IMR-90 (cell line): ENCODE results near the gene MYL10. TPM values are rescaled to one million over a fixed set of nuclear protein-coding genes. Genes with fewer than 3 reads are reported as not detected.

Experiments
- ATAC-seq: fragments of 200-7000 bp; cut with Tn5 transposase; 2 replicates; pipeline ENCODE4 v1.9.1; 2020; ENCODE audit warnings: low read depth, mild to moderate bottlenecking, moderate library complexity
- BruUV-seq: library from RNA; stranded (reverse); fragments of 400-500 nt; replicated peaks from 2 replicates; lab custom pipeline; 2021; lab: Mats Ljungman, UMichigan
- CTCF ChIA-PET: fragments of 300-600 bp; formaldehyde crosslinking; extraction: SDS; loops from one replicate; lab custom pipeline; 2021; ENCODE audit warnings: antibody characterized with exemption; lab: Yijun Ruan, JAX
- POLR2A ChIA-PET: fragments of 300-600 bp; sonication (Branson Sonifier 250); formaldehyde crosslinking; loops from one replicate; lab custom pipeline; 2022; ENCODE audit warnings: antibody characterized with exemption; ENCODE audit not compliant: unreplicated experiment; lab: Charles Lee
- DNase-seq: peaks from one replicate; pipeline ENCODE4 v3.0.0; 2013
- H2AFZ ChIP-seq: replicated peaks from 2 replicates; pipeline ENCODE3; 2013; ENCODE audit warnings: low read length, mild to moderate bottlenecking; ENCODE audit not compliant: poor library complexity
- H2AK5ac ChIP-seq: 2 replicates; pipeline ENCODE4 v1.6.1; 2013; ENCODE audit warnings: low read depth, low read length, inconsistent platforms
- H2AK9ac ChIP-seq: replicated peaks from 2 replicates; pipeline ENCODE3; 2013; ENCODE audit warnings: mild to moderate bottlenecking, low read depth, low read length, moderate library complexity; ENCODE audit not compliant: poor library complexity
- H2BK120ac ChIP-seq: 2 replicates; pipeline ENCODE4 v1.6.1; 2013; ENCODE audit warnings: low read depth, low read length, inconsistent platforms
- H2BK15ac ChIP-seq: 3 replicates; pipeline ENCODE4 v1.6.1; 2013; ENCODE audit warnings: low read depth, low read length, inconsistent platforms
- H2BK20ac ChIP-seq: 2 replicates; pipeline ENCODE4 v1.6.1; 2013; ENCODE audit warnings: low read depth, mild to moderate bottlenecking, inconsistent platforms, low read length, moderate library complexity
- H2BK5ac ChIP-seq: 2 replicates; pipeline ENCODE4 v1.6.1; 2013; ENCODE audit warnings: mild to moderate bottlenecking, low read depth, low read length, inconsistent platforms; ENCODE audit not compliant: poor library complexity, severe bottlenecking
- H3K14ac ChIP-seq: replicated peaks from 2 replicates; pipeline ENCODE4 v1.6.1; 2013; ENCODE audit warnings: low read depth, low read length, inconsistent platforms
- H3K18ac ChIP-seq: 2 replicates; pipeline ENCODE4 v1.6.1; 2013; ENCODE audit warnings: low read depth, low read length, control low read depth
- H3K23ac ChIP-seq: 2 replicates; pipeline ENCODE4 v1.6.1; 2013; ENCODE audit warnings: low read depth, low read length, inconsistent platforms
- H3K27ac ChIP-seq: 2 replicates; pipeline ENCODE4 v1.5.1; 2013; ENCODE audit warnings: mild to moderate bottlenecking, control low read depth, low read length; ENCODE audit not compliant: insufficient read depth
- H3K27me3 ChIP-seq: 2 replicates; pipeline ENCODE4 v1.6.1; 2013; ENCODE audit warnings: low read length; ENCODE audit not compliant: control insufficient read depth, insufficient read depth
- H3K36me3 ChIP-seq: 2 replicates; pipeline ENCODE4 v1.6.1; 2013; ENCODE audit warnings: low read length, mixed read lengths; ENCODE audit not compliant: control insufficient read depth, insufficient read depth
- H3K4ac ChIP-seq: 2 replicates; pipeline ENCODE4 v1.6.1; 2013; ENCODE audit warnings: low read depth, low read length, inconsistent platforms
- H3K4me1 ChIP-seq: 2 replicates; pipeline ENCODE4 v1.6.1; 2013; ENCODE audit warnings: low read length, mixed read lengths; ENCODE audit not compliant: control insufficient read depth, insufficient read depth
- H3K4me2 ChIP-seq: 2 replicates; pipeline ENCODE4 v1.6.1; 2013; ENCODE audit warnings: low read depth, mild to moderate bottlenecking, control low read depth, low read length, moderate library complexity
- H3K4me3 ChIP-seq: 2 replicates; pipeline ENCODE4 v1.5.1; 2013; ENCODE audit warnings: low read depth, mild to moderate bottlenecking, control low read depth, low read length, moderate library complexity; ENCODE audit not compliant: insufficient read depth
- H3K56ac ChIP-seq: 2 replicates; pipeline ENCODE4 v1.6.1; 2013; ENCODE audit warnings: low read length, inconsistent platforms; ENCODE audit not compliant: insufficient read depth; ENCODE audit errors: extremely low read depth
- H3K79me1 ChIP-seq, 2 experiments: 2 replicates each; pipeline ENCODE4 v1.6.1; 2013; ENCODE audit warnings: low read length in 2 of 2, inconsistent platforms in 1 of 2, low read depth in 1 of 2
- H3K9ac ChIP-seq: 2 replicates; pipeline ENCODE4 v1.6.1; 2013; ENCODE audit warnings: low read depth, low read length, control low read depth
- H3K9me1 ChIP-seq: 2 replicates; pipeline ENCODE4 v1.6.1; 2013; ENCODE audit warnings: low read length, inconsistent platforms; ENCODE audit not compliant: insufficient read depth
- H3K9me3 ChIP-seq: 2 replicates; pipeline ENCODE4 v1.6.1; 2013; ENCODE audit warnings: low read length; ENCODE audit not compliant: control insufficient read depth, insufficient read depth
- H4K20me1 ChIP-seq: 2 replicates; pipeline ENCODE4 v1.6.1; 2013; ENCODE audit warnings: low read length, inconsistent platforms; ENCODE audit not compliant: insufficient read depth
- H4K5ac ChIP-seq: 2 replicates; pipeline ENCODE4 v1.6.1; 2013; ENCODE audit warnings: mild to moderate bottlenecking, low read depth, low read length, control low read depth
- H4K8ac ChIP-seq, 2 experiments: 2 replicates each; pipeline ENCODE4 v1.6.1; 2013; ENCODE audit warnings: low read depth in 2 of 2, low read length in 2 of 2, control low read depth in 1 of 2, inconsistent platforms in 1 of 2
- H4K91ac ChIP-seq: 2 replicates; pipeline ENCODE4 v1.6.1; 2013; ENCODE audit warnings: low read depth, low read length, inconsistent platforms; ENCODE audit not compliant: insufficient read depth
- BHLHE40 ChIP-seq: fragments of 150-350 bp; IDR thresholded peaks from 2 replicates; pipeline ENCODE4 v1.6.1; 2016; ENCODE audit warnings: mild to moderate bottlenecking, low read depth, low read length
- CHD1 ChIP-seq: IDR thresholded peaks from 2 replicates; pipeline ENCODE4 v1.6.1; 2012; ENCODE audit warnings: low read depth, low read length, improper control_type of control experiment
- FOS ChIP-seq: fragments of 150-350 bp; IDR thresholded peaks from 2 replicates; pipeline ENCODE4 v1.6.1; 2016; ENCODE audit warnings: low read depth, low read length
- MAFK ChIP-seq: IDR thresholded peaks from 2 replicates; pipeline ENCODE4 v1.6.1; 2012; ENCODE audit warnings: low read depth, low read length, improper control_type of control experiment
- MAZ ChIP-seq: IDR thresholded peaks from 2 replicates; pipeline ENCODE4 v1.6.1; 2012; ENCODE audit warnings: low read depth, mild to moderate bottlenecking, low read length, improper control_type of control experiment, moderate library complexity, borderline replicate concordance
- MXI1 ChIP-seq: IDR thresholded peaks from 2 replicates; pipeline ENCODE4 v1.6.1; 2012; ENCODE audit warnings: low read depth, mild to moderate bottlenecking, low read length, moderate library complexity, borderline replicate concordance
- POLR2A ChIP-seq: IDR thresholded peaks from 2 replicates; pipeline ENCODE4 v1.6.1; 2012; ENCODE audit warnings: mild to moderate bottlenecking, low read depth, low read length
- RAD21 ChIP-seq: IDR thresholded peaks from 2 replicates; pipeline ENCODE4 v1.6.1; 2012; ENCODE audit warnings: low read length, improper control_type of control experiment
- RCOR1 ChIP-seq: IDR thresholded peaks from 2 replicates; pipeline ENCODE4 v1.6.1; 2012; ENCODE audit warnings: mild to moderate bottlenecking, low read length, improper control_type of control experiment; ENCODE audit not compliant: insufficient replicate concordance
- RFX5 ChIP-seq: IDR thresholded peaks from 2 replicates; pipeline ENCODE4 v1.8.0; 2012; ENCODE audit warnings: low read depth, mild to moderate bottlenecking, low read length, moderate library complexity
- SMC3 ChIP-seq: fragments of 150-350 bp; IDR thresholded peaks from 2 replicates; pipeline ENCODE4 v1.6.1; 2016; ENCODE audit warnings: low read depth, mild to moderate bottlenecking, antibody characterized with exemption, low read length, moderate library complexity
- whole genome bisulfite sequencing, 2 experiments: methylation state at CpG; one replicate each; pipeline versions ENCODE4 v1.1.5 to v1.1.7; 2013; ENCODE audit warnings: missing lambda C conversion rate in 2 of 2; ENCODE audit not compliant: insufficient read length in 1 of 2; ENCODE audit errors: extremely low coverage in 2 of 2; 5-methylcytosine and 5-hydroxymethylcytosine counted together
- dilution Hi-C: fragments of 300-500 bp; cut with HindIII; formaldehyde crosslinking; loops from one replicate; pipeline ENCODE4 v1.14.3; 2018; ENCODE audit warnings: low sequenced_read_pairs; ENCODE audit not compliant: unreplicated experiment
- in situ Hi-C: fragments of 300-500 bp; cut with MboI; formaldehyde crosslinking; loops from 3 replicates; pipeline ENCODE4 v1.14.3; 2019; ENCODE audit warnings: low sequenced_read_pairs, inconsistent platforms, mixed read lengths
- intact Hi-C: fragments of 100-400 bp; cut with micrococcal nuclease; formaldehyde crosslinking; loops from 2 replicates; pipeline ENCODE4 v1.10.0; 2022
- polyA plus RNA-seq, 3 experiments: library from polyadenylated mRNA; depleted of rRNA; stranded (reverse); fragments of >200 nt; gene quantifications; 2 replicates each; pipeline ENCODE4 v1.2.3, GENCODE V29; 2012; ENCODE audit warnings: low replicate concordance in 1 of 3
- total RNA-seq: library from RNA; depleted of rRNA; stranded (reverse); fragments of >200 nt; gene quantifications from 2 replicates; pipeline ENCODE4 v1.2.3, GENCODE V29; 2012
- TF ChIP-seq, protein P1 (sequence below): conservative IDR thresholded peaks from 2 replicates; pipeline ENCODE4 v1.5.1; 2012; ENCODE audit warnings: mild to moderate bottlenecking, low read depth, low read length, improper control_type of control experiment
- TF ChIP-seq, protein P2 (sequence below): fragments of 150-350 bp; IDR thresholded peaks from 2 replicates; pipeline ENCODE4 v1.6.1; 2017; ENCODE audit warnings: mild to moderate bottlenecking, antibody characterized with exemption, low read length, low read depth
- TF ChIP-seq, protein P3 (sequence below): fragments of 150-350 bp; IDR thresholded peaks from 2 replicates; pipeline ENCODE4 v1.6.1; 2016; ENCODE audit warnings: low read depth, mild to moderate bottlenecking, low read length, moderate library complexity, borderline replicate concordance

MYL10 gene
- total and polyA plus RNA-seq, 2 of the 4 experiments (the other 2 are of a cell fraction): not detected

DNA sequence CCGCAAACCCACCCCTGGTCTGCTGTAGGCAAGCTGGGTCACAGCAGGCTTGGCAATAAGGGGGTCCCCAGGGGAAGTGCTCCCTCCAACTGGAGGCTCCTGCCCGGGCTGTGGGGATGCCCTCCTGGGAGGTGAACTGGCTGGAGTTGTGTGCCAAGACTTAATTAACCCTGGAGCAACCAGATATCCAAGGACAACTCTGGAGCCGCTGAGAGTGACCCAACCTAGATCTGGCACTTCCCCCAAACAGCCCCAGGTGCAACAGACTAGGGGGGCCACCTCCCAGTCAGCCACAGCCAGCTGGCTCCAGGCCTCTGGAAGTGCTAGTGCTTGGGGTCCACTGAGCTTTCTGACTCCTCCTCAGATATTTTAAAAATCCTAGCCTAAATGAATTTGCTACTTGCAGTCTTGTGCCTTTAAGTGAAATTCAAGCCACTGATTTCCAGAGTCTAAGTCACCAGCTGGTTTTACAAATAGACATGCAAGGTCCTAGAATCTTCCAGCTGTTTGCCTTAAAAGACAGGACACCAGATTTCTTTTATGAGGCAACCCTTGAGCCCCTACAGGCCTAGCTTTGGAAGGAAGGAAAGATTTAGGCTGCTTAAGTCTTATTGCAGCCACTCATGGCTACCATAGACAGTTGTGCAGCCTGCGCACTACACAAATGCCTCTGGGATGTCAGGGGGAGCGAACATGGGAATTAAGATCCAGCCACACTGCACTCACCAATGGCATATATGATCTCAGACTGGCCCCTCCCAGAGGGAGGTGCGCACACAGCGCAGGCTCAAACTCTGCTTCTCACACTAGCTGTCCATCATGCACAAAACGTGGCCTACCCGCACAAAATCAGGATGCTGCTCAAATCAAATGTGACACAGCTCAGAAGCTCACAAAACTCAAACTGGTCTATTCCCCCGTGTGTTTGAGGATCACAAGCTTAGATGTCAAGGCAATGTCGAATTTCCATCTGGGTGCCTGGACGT lies 42.6 kb upstream of the MYL10 start:
- Histone ChIP-seq H2BK15ac (no peak overlapping the region), H4K20me1 (no peaks in the 10 kb centered on the region), H4K8ac (no peak overlapping the region), H3K14ac (no peak overlapping the region), H3K4ac (no peak overlapping the region), H3K36me3 (no peaks in the 10 kb centered on the region), H3K4me1 (peaks cover 3% of the 10 kb centered on the region; the same call in 1 of the 2 replicates), H2AK5ac (no peak overlapping the region), H2AFZ (no peak overlapping the region), H2BK120ac (no peak overlapping the region), H4K91ac (no peak overlapping the region), H3K56ac (no peak overlapping the region), H2BK5ac (no peak overlapping the region), H2AK9ac (no peak overlapping the region), H2BK20ac (no peak overlapping the region), H3K27me3 (peaks cover 17% of the 10 kb centered on the region), H3K27ac (no peak overlapping the region), H3K4me2 (no peak overlapping the region), H4K5ac (no peak overlapping the region), H3K9me1 (no peaks in the 10 kb centered on the region), H3K23ac (no peak overlapping the region), H3K4me3 (no peak overlapping the region), H3K9me3 (peaks cover 4% of the 10 kb centered on the region), H3K18ac (no peak overlapping the region), H3K79me1 (no peaks in the 10 kb centered on the region), H3K9ac (no peak overlapping the region)
- DNase-seq: no peak
- intact Hi-C loops: no loop called here
- in situ Hi-C loops: no loop called here
- ATAC-seq: peak; percentile 24; the same call in 1 of the 2 replicates
- POLR2A ChIA-PET: no interaction called here
- no TSS peak for BruUV-seq
- WGBS, 2 experiments: 77% methylated on average over 6 of the region's 12 CpGs; no CpG with 5 or more reads in 1 of the 2 experiments
- CTCF ChIA-PET: no interaction called here
- dilution Hi-C loops: no loop called here
- TF ChIP-seq RFX5: no peak
- TF ChIP-seq SMC3: no peak
- no peak for TF ChIP-seq MAFK
- no peak for TF ChIP-seq MAZ
- TF ChIP-seq, protein P1, sequence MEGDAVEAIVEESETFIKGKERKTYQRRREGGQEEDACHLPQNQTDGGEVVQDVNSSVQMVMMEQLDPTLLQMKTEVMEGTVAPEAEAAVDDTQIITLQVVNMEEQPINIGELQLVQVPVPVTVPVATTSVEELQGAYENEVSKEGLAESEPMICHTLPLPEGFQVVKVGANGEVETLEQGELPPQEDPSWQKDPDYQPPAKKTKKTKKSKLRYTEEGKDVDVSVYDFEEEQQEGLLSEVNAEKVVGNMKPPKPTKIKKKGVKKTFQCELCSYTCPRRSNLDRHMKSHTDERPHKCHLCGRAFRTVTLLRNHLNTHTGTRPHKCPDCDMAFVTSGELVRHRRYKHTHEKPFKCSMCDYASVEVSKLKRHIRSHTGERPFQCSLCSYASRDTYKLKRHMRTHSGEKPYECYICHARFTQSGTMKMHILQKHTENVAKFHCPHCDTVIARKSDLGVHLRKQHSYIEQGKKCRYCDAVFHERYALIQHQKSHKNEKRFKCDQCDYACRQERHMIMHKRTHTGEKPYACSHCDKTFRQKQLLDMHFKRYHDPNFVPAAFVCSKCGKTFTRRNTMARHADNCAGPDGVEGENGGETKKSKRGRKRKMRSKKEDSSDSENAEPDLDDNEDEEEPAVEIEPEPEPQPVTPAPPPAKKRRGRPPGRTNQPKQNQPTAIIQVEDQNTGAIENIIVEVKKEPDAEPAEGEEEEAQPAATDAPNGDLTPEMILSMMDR: no peak
- TF ChIP-seq, protein P2, sequence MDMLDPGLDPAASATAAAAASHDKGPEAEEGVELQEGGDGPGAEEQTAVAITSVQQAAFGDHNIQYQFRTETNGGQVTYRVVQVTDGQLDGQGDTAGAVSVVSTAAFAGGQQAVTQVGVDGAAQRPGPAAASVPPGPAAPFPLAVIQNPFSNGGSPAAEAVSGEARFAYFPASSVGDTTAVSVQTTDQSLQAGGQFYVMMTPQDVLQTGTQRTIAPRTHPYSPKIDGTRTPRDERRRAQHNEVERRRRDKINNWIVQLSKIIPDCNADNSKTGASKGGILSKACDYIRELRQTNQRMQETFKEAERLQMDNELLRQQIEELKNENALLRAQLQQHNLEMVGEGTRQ: no peak
- no peak for TF ChIP-seq FOS
- TF ChIP-seq RCOR1: no peak
- TF ChIP-seq, protein P3, sequence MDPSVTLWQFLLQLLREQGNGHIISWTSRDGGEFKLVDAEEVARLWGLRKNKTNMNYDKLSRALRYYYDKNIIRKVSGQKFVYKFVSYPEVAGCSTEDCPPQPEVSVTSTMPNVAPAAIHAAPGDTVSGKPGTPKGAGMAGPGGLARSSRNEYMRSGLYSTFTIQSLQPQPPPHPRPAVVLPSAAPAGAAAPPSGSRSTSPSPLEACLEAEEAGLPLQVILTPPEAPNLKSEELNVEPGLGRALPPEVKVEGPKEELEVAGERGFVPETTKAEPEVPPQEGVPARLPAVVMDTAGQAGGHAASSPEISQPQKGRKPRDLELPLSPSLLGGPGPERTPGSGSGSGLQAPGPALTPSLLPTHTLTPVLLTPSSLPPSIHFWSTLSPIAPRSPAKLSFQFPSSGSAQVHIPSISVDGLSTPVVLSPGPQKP: no peak
- no peak for TF ChIP-seq BHLHE40
- TF ChIP-seq POLR2A: no peak
- no peak for TF ChIP-seq MXI1
- TF ChIP-seq RAD21: no peak
- TF ChIP-seq CHD1: no peak
